A204.1 (cell line): ENCODE data around the gene RAD23B.

Source experiments
- FAIRE-seq: peaks from 2 replicates; lab custom pipeline; 2012; peaks lifted over from hg19 to GRCh38; lab: Jason Lieb, UNC

The RAD23B gene

DNA sequence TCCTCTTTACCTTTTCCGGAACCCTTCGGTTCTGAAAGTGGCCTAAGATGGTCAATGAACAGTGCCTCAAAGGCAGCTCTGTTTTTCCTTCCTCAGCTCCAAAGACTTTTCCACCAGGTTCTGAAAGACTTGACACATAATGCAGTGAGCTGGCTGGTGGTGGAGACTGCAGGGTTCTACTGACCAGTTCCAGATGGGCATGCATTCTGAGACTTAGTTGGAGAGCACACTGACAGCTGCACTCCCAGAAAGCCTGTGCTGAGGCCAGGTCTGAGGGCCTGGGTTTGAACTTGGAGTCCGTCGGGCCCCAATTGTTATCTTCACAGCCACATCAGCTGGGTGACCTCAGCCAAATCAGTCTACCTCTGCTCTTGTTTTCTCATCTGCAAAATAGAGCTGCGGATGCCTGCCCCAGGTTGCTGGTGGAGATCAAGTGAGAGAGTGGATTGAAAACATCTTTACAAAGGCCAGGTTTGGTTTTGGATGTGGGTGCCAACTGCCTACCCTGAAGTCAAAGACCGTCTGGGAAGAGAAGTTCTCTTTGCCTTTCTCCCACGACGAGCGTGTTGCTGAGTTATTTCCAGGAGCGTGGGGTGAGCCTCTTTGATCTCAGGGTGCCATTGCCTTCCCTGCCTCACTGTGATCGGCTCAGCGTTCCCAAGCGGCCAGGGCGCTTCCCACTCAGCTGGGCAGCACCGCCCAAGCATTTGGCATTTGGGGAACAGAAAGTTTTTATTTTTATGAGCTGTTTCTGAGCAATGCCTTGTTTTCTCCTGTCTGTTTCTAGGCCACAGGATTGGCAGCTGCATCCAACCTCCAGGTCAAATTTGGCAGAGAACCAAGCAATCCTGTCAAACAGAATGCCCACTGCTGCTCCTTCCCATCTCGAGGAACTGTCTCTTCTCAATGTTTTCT, 54.9 kb downstream of the RAD23B start:
- no peak for FAIRE-seq

DNA sequence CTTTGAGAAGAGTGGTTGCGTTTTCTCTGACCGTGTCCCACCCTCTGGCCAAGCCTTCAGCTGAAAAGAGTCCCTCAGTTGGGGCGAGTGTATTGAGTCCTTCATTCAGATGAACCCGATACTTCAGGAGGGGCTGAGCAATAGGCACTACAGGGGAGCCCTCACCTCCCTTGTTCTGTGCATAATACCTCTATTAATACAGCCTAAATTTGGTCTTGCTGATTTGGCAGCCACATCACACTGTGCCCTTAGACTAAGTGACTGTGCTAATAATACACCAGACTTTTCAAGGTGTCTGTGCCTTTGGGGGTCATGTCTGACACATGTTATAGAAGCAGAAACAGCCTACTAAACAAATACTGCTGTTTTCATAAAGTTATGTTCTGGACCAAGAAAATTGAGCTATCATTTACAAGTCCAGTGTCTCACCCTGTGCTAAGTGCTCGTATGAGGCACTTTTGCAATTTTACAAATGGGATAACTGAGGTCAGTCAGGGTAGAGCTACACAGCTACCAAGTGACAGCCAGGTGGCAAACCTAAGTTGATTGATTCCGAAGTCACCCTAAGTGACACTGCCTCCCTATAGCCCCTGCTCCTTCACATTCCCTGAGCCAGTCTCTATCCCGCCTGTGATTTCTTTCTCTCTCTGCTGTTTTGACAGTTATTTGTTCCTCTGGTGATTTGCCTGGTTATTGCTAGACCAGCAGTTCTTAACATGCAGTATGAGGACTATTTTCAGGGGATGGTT, 56.0 kb downstream of the RAD23B start:
- FAIRE-seq = no peak

DNA sequence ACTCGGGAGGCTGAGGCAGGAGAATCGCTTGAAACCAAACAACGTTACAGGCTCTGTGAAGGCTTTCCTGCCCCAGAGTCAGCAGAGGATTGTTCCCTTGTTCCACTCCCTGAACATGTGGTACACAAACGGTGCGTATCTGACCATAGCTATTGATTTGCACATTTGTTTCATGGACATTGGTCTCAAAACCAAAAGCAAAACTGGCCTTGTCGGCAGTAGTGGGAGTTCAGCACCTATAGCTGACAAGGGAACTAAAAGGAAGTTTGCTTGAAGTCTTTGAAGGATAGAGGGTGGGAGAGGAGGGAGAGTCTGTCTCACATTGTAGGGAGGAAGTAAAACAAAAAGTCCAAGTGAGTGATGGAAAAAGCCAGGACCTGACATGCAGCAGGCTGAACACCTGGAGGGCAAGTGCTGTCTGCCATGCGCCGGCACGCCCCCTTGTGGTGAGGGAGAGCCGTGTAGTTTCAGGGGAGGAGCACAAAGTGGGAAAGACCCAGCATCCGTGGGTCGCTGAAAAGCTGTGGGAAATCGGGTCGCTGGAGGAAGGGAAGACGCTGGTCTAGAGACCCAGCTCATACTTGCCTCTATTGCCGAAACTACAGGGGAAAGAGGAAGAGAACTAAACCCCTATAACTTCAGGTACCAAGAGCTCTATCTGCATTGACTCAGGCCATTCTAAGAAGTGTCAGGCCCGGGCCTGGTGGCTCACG, 58.0 kb downstream of the RAD23B start:
- no peak for FAIRE-seq

DNA sequence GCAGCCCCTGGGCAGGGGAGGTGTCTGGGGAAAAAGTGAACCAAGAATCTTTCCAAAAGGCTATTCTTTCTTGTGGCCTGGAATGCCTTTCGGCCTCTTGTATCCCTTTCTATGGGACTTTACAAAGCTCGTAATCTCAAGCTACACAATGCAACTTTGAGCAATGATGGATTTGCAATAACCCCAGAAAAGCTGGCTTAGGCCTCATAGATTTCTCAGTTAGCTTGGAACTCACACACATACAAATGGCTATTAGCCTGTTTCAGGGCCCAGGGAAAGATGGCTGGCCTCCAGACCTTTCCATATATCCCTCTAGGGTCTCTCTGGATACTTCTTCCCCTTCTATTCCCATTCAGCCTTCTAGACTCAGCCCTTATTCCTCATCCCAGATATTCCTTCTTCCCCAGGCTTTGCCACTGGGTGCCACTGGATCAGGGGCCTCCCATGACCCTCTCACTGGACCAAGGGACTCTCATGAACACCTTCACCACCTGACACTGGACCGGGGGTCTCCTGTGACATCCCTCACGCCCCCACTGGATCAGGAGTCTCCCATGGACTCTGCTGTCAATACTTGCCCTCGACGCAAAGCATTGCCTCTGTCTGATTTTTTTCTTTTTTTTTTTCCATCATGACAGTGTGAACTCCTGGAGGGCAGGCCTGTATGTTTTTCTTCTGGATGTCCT, 59.5 kb downstream of the RAD23B start:
- no peak for FAIRE-seq

DNA sequence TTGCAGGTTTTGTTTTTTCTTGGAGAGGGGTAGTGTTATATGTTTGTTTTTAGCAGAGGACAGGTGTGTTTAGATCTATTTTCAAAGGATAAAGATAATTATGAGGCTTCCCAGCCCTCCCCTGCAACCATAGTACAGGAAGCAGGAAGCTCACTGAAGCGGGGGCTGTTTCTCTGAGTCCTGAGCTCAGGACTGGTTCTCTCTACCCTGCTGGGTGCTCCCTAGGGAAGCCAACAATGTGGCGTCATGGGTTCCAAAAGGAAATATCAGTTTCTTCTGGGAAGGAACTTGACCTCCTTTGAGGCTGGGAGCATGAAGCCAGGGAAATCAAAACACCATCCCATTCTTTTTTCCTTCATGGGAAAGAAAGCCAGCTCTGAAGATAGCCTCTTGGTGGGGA, 62.2 kb downstream of the RAD23B start:
- no peak for FAIRE-seq

DNA sequence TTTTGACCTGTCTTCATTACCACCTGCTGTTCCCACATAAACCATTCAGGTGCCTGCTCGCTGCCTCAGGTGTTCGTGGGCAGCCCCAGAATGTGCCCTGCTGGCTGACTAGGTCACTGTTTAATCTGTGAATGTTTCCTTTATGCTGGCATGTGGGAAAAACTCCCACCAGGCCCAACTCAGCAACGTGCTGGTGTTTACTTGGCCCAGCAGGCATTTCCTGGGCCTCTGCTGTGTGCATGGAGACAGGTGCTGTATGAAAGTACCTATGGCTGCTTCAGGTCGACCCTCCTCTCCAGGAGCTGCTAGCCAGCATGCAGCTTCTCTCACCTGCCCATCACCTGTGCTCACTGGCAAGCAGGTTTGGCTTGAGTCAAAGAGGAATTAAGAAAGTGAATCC, 65.8 kb downstream of the RAD23B start:
- no peak for FAIRE-seq

DNA sequence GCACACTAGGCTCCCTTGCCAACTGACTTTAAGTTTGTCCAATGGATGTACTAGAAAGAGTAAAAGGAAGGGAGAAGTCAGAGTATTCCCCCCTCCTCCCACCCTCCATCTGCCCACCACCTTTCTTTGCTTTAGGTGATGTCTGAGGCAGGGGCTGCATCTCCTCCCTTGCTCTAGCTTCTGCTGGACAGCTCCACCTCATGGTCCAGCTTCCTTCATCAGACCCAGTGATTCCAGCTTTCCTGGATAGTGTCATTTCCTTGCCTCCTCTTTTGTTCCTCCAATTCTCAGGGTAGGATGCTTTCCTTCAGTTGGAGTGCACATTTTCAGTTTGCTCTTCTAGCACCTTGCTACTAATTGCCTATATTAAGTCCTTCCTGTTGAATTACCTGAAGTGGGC, 67.4 kb downstream of the RAD23B start:
- no peak for FAIRE-seq

DNA sequence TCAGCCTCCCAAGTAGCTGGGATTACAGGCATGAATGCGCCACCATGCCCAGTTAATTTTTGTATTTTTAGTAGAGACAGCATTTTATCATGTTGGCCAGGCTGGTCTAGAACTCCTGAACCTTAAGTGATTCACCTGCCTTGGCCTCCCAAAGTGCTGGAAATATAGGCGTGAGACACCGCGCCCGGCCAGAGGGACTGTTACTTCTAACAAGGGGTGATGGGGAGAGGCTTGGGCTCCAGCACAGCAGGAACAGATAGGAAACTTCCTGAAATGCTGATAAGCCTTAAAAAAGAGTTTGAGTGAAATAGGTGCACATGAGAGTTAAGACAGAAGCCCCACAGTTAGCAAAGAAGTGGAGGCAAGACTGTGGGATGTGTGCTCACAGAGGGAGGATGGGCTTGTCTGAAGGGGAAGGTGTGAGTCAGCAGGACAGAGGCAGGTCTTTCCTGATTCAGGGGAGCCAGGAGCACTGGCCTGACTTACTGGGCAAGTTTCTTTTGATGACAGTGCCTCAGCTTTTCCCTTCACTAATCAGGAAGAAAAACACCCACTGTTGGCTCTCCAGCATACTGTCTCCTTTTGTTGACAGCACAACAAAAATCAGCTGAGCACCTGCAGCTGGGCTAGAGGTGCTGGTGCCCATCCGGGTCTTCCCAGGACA, 68.4 kb downstream of the RAD23B start:
- FAIRE-seq = no peak

DNA sequence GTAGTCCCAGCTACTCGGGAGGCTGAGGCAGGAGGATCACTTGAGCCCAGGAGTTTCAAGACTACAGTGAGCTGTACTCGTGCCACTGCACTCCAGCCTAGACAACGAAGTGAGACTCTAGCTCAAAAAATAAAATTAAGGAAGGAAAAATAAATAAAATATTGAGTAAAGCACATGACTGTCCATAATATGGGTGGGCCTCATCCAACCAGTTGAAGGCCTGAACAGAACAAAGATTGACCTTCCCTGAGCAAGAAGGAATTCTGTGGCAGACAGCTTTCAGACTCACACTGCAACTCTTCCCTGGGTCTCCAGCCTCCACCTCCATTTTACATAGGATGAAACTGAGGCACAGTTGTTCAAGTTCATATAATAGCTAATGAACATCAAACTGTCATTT, 72.3 kb downstream of the RAD23B start:
- FAIRE-seq = no peak

DNA sequence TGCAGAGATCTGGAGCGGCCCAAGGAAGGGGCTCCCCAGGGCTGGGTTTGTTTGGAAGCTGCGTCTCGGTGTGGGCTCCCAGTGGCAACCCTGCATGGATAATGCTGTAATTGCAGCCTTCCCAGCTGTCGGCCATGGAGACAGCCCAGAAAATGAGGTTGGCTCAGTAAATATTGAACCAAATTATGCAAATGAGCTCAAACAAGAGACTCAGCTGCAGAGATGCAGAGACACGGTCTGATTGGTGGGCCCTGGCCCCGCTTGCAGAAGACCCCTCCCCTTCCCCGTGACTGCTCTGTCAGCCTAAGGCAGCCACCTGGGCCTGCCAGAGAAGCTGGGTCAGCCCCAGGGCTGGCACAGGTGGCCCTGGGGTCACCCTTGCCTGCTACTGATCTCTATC, 75.9 kb downstream of the RAD23B start:
- FAIRE-seq = no peak

DNA sequence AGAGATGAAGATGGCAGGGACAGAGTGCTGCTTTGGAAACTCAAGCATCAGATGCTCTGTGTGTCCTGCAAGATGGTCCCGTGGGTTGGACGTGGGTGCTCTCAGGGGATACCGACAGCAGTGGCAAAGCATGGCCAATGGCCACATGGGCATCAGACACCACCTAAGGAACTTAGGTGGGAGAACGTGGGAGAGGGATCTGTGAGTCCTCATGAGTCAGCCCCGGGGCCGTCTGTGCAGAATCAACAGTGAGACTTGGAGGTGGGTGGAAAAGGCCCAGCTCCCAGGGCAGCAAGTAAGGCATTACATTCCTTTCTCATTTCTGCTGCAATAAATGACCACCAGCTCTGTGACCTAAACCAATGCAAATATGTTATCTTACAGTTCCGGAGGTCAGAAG, 77.0 kb downstream of the RAD23B start:
- no peak for FAIRE-seq

DNA sequence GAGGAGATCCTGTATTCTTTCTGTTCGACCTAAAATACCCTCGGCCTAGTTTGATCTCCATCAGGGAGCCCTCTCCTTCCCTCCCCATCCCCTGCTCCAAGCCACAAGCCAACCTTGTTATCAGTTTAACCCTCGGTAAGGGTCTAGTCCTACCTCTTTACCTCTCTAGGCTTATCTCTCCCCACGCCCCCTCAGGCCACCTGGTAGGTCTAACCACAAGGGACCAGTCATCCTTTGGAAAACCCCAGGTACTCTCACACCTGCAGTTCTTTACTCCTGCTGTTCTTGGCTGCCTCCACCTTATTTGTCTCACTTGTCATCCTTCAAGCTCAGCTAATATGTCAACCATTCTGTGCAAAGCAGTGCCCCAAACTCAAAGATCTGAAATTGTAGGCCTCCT, 78.7 kb downstream of the RAD23B start:
- no peak for FAIRE-seq

DNA sequence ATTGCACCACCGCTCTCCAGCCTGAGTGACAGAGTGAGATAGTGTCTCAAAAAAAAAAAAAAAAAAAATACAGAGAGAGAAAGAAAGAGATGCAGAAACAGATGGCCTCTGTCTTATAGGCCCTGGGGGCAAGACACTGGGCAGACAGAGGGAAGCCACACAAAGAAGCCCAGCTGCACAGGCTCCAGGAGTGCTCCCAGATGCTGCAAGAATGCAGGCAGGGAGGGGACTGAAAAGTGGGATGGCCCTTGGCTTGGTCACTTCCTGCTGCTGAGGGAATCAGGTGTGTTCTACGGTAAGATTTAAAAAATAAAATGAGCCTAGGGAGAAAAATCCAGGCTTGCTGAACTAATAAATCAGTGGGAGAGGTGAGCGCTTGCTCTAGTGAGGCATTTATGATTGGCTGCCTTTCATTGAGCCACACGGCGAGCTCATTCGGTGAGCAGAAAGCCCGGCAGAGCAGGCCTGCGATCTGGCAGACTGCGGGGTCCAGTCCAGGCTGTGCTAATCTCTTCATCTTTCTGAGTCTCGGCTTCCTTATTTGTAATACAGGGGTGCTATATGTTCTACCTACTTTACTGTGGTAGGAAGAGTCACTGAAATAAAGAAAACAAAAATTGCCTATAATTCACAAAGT, 80.6 kb downstream of the RAD23B start:
- no peak for FAIRE-seq

DNA sequence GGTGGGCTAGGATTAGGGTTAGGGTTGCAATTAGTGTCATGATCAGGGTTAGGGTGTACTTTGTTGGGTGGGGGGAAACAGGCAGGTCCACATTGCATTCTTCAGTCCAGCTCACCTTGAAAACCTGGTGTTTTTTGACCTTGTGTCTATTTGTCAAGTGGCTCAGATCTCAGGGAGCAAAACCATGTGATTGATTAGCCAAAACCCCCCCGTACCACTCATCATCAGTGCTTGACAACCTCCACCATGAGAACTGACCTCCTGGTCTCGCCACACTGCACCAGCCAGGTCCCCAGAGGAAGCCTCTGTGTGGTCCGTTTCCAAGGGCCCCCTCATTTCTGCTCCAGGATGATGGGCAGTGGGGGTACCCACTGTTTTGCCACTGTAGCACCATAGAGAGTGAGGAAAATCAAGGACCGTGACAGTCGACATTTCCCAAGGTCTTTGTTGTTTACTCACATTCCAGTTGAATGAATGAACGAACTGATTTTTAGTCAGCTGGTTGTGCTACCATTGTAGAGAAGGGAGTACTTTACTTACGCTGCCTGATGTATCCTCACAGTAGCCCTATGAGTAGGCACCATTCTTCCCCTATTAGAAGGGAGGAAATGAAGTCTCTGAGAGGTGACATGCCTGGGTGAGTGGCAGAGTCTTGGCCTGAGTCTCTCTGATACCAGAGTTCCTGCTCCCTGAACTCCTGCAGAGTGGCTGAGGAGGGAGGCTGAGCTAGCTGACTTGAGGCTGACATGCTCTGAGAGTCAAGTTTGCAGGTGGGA, 84.8 kb downstream of the RAD23B start:
- FAIRE-seq = no peak

DNA sequence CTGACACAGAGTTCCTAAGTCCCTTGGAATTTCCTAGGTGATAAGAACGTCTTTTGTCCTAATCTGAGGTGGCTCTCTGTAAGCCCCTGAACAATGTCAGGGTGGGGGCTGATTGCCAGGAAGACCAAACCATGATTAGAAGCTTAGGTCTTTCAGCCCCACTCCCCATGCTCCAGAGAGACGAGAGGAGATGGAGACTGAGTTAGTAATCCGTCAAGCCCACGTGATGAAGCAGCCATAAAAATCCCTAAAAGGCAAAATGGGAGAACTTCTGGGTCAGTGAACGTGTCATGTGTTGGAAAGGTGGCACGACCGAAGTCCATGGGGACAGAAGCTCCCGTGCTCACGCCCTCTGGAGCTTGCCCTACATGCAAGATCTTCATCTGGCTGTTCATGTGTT, 85.6 kb downstream of the RAD23B start:
- no peak for FAIRE-seq

DNA sequence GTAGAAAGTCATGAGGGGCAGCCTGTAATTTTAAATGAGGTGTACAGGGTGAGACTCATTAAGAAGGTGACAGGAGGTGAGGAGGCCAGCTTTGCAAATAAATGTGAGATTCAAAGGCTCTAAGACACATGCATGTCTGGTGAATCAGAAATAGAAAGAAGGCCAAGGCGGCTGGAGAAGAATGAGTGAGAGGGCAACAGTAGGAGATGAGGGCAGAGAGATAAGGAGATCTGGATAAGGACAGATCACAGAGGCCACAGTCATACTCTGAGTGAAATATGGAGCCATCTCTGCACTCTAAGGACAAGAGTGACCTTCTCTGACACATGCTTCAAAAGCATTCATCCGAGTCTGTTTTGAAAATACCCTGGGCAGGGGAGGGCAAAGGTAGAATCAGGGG, 90.7 kb downstream of the RAD23B start:
- FAIRE-seq = no peak

DNA sequence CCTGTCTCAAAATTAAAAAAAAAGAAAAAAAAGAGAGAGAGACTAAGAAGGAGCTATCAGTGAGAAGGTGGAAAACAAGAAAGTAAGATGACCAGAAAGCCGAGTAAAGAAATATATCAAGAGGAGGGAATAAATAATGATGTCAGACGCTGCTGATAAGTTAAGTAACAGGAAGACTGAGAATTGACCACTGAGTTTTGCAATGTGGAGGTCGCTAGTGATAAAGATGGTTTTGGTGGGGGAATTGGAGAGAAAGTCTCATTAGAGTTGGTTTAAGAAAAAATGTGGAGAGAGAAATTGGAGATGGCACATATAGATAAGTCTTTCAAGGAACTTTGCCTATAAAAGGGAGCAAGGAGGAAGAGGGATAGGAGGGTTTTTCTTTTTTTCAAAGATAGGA, 91.9 kb downstream of the RAD23B start:
- FAIRE-seq = no peak

DNA sequence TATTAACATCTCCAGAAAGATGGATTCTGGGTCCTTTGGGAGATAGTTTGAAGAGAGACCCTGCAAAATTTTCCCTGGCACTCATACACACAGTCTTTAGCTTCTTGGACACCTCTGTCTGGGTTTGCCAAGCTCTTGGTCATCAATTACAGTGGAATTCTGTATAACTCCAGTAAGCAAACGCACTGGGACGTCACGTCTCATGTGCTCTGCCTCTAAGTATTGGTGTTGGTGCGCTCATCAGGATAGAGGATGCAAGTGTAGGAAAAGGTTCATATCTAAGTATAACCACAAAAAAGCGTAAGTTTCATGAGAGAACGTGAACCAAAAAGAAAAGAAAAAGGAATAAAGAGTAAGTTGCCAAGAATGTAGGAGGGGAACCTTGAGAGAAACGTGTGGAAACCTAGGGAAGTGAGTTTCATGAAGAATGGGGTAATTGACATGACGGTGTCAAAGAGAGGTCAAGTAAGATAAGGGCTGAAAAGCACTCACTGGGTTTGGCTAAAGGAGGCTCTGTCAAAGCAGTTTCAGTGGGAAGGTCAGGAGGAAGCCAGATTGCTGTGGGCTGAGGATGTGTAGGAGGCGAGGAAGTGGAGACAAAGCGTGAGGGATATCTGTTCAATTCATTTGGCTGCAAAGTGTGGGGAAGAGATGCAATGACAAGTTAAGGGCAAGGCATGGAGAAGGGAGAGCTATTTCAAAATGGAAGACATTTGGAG, 92.7 kb downstream of the RAD23B start:
- FAIRE-seq = no peak

DNA sequence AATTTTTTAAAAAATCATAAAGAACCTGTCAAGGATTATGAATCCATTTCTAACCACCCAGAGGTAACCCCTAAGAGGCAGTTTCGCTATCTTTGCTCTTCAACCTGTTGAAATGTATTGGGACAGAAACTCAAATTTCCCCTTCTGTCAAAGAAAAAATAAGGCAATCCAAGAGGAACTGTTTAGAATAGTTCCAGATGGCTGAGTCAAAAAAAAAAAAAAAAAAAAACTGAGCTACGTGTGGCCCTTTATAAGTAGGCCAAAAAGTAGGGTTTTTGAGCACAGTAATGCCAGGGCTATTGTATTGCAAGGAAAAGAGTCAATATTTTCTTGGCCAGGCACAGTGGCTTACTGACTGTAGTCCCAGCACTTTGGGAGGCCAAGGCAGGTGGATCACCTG, 94.9 kb downstream of the RAD23B start:
- FAIRE-seq = no peak
